COR-L47 (cell line): Measurements from ENCODE around the gene ATP13A2.

Source experiments
- DNase-seq: peaks from one replicate; lab custom pipeline; 2025; lab: John Stamatoyannopoulos, UW

Gene ATP13A2

DNA sequence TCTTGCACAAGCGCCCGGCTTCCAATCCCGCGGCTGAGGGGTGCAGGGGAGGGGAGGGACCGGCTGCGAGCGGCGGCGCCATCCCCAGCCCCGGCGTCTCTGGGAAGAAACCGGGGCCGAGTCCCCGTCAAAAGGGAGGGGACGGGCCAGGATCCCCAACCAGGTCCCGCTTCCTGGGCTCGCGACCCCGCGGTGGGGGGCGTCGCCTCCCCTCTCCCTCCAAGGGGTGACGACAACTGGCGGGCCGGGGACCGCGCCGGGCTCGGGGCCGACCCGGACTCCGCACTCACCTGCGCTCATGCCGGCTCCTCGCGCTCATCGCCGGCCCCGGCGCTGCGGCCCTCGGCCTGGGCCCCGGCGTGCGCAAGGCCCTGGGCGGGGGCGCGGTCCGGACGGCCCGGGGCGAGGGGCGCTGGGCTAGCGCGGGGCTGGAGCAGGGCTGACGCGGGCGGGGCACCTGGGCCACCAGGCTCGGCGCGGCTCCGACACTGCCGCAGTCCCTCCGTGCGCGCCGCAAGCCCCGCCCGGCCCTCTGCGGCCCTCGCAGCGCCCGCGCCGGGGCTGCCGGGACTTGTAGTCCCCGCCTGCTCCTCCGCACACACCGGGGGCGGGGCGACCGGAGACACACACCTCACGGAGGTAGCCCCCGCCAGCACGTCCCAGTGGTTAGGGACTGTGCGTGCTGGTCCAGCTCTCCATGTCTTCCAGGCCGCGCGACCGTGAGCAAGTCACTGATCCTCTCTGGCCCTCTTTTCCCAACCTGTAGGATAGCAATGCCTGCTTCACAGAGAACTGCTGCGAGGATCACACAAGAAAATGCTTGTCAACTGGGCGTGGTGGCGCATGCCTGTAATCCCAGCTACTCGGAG, at the start of gene ATP13A2:
Gene ATP13A2, minus strand, starts transcription at position 490 of the 869 bp plus-strand sequence. Its CDS starts 190 bp downstream, at position 300.
- peak; percentile 81 for DNase-seq

- DNase-seq: no peak
Observed at GRCh38 chr1:17061486-17061885, 49.8 kb upstream of the ATP13A2 start.

- DNase-seq: no peak
Observed at GRCh38 chr1:17060306-17060749, 48.6 kb upstream of the ATP13A2 start.

- DNase-seq: peak; percentile 61
Observed at GRCh38 chr1:17059391-17060305, 47.9 kb upstream of the ATP13A2 start.

GRCh38 chr1:17056551-17056950, 44.8 kb upstream of the ATP13A2 start:
- DNase-seq: no peak

- no peak for DNase-seq
Observed at GRCh38 chr1:17055801-17056200, 44.1 kb upstream of the ATP13A2 start.

DNA sequence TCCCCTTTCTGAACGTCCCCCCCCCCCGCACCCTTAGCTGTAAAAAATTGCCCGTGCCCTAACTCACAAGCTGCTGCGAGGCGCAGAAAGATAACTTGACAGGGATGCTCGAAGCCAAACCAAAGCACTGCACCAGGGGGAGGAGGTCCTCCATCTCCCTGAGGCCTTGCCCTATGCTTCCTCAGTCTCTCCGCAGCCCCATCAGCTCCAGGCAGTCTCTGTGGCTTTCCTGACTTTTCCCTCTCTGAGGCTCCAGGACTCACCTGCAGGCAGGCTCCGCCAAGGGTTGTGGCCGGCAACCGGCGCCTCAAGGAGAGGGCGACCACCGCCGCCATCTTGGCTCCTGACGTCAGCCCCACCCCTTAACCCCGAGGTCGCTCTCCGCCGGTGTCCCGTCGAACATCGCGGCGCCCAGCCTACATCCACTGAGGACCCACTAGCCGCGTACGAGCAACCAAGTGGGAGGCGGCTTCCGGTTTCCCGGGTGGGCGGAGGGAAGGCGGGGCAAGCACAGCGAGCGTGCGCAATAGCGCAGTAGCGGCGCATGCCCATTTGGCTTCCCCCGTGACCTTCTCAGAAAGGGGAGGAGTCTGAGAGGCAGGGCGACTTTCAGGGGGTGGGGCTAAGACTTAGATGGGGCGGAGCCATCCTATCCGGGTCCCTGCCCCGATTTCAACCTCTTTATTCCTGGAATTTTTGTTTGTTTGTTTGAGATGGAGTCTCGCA, 42.1 kb upstream of the ATP13A2 start, which contains the start of gene SDHB:
Gene SDHB, minus strand, starts transcription at position 348 of the 726 bp plus-strand sequence. Its CDS starts 13 bp downstream, at position 335.
- DNase-seq: peak; percentile 97

- DNase-seq: no peak
Observed at GRCh38 chr1:17053086-17053684, 41.5 kb upstream of the ATP13A2 start.

DNA sequence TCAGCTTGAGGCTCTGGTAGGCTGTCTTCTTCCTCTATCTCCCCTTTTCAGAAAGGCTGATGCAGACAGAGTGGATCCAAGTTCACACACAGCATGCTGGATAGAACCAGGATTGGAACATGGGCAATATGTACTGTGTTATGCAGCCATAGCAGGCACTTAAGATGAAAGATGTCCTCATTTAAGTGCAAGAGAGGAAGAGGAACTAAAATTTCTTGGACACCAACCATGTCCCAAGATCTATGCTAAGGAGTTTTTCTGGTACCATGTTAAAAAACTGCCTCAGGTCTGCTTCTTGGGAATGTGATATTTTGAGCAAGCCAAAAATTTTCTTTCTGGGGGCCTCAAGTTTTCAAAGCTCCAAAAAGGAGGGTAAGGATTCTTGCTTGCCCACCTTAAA, 40.9 kb upstream of the ATP13A2 start:
- DNase-seq: no peak

DNA sequence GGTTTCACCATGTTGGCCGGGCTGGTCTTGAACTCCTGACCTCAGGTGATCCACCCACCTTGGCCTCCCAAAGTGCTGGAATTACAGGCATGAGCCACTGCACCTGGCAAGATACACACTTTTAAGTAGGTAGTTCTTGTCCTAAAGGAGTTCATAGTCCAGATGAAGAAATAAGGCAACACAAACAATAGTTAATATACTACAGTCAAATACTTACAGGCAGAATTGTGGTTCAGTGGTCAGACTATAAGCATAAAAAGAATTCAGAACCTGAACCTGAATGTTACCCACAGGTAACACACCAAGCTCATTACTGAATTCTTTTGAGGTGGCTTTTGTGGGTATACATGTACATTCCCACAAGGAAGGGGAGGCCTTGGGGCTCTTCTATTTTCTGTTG, 40.3 kb upstream of the ATP13A2 start:
- DNase-seq: no peak

- no peak for DNase-seq
Observed at GRCh38 chr1:17047924-17048323, 36.2 kb upstream of the ATP13A2 start.

- no peak for DNase-seq
Observed at GRCh38 chr1:17046334-17046657, 34.6 kb upstream of the ATP13A2 start.

DNA sequence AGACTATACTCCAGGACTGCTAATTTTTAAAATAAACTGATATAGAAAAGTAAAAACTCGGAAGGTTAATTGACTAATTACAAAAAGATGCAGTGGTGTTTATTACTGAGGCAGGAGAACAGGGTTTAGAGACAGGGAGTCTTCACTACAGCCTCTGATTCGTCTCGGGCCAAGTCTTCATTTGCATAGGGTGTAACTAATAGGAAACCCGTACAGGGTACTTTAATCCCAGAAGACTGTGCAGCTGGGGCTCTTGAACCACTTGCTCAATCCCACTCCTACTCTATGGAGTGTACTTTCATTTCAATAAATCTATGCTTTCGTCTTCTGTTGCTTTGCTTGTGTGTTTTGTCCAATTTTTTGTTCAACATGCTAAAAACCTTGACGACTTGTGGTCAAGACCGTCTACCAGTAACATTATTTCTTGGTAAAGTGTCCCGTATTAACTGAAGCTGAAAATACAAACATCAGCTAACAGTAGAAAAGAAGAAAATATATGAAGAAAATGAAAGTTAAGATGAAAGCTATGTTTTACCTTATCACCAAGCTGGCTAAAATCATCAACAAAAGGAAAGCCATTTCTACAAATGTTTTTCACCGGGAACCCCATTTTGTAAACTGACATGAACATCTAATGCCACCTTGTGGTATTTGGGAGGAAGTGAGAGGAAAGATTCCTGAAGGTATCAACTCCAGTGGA, 34.1 kb upstream of the ATP13A2 start:
- peak; percentile 63 for DNase-seq

DNA sequence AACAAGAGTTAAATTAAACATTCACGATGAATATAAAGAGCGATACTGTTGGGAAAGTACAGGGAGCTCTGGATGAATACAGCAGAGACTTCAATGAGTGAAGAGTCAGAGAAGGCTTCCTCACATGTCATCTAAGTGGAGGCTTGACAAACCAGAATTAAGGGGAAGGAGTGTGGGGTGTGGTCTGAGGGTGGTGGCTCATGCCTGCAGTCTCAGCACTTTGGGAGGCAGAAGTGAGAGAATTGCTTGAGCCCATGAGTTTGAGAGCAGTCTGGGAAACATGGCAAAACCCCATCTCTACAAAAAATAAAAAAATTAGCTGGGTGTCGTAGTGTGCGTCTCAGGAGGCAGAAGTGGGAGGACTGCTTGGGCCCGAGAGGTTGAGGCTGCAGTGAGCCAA, 33.4 kb upstream of the ATP13A2 start:
- no peak for DNase-seq

DNA sequence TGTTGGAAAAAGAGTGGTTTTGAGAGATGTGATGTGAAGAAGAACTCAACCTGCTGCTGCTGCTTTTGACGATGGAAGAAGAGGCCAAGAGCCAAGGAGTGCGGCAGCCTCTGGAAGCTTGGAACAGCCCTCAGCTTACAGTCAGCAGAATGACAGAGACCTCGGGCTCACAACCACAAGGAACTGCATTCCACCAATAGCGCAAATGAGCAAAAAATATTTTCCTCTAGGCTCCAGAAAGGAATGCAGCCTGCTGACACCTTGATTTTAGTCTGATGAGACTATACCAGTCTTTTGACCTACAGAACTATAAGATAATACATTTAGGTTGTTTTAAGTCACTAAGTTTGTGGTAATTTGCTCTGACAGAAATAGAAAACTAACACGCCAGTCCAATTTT, 31.9 kb upstream of the ATP13A2 start:
- no peak for DNase-seq

DNA sequence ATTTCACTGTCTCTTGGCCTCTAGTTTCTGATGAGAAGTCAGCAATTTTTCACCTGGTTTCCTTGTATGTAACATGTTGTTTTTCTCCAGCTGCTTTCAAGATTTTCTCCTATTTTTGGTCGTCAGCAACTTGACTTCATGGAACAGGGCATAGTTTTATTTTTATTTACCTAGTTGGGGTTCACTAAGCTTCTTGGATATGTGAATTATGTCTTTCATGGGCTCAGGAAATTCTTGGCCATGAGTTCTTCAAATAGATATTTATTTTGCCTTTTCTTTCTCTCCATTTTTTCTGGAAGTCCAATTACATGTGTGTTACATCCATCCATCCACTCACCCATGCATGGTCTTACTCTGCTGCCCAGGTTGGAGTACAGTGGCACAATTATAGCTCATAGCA, 28.4 kb upstream of the ATP13A2 start:
- no peak for DNase-seq

DNA sequence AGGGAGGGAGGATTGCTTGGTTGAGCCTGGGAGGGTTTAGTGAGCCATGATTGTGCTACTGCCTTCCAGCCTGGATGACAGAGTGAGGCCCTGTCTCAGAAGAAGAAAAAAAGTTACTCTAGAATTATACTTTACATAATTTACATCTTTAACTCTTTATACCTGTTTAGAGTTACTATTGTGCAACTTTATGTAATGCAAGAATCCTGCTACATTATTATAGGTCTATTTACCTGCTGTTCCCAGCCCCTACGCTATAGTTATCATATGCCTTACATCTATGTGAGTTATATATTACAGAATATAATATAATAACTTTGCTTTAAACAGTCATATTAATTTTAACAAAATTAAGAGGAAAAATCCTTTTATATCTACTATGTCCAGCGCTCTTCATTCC, 27.8 kb upstream of the ATP13A2 start:
- no peak for DNase-seq

- no peak for DNase-seq
Observed at GRCh38 chr1:17033481-17033880, 21.8 kb upstream of the ATP13A2 start.

- no peak for DNase-seq
Observed at GRCh38 chr1:17032741-17033140, 21.0 kb upstream of the ATP13A2 start.

DNA sequence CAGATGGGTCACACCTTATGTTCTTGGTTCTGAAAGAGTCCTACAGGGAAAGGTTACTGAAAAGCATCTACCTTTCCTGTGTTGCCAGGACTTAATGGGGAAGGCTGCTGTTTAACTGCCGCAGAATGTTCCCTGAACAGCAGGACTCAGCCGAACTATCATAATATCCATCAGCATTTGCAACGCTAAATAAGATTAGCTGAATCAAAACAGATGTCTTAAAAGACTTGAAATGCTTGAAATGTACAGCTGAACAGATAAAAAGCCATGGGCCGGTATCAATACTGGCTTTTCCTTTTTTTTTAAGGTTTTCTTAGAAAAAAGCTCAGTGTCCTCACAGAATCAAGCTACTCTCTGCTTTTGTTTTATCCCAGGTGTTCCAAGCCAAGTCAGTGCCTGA, 19.7 kb upstream of the ATP13A2 start:
- no peak for DNase-seq

GRCh38 chr1:17030206-17030605, 18.5 kb upstream of the ATP13A2 start:
- DNase-seq: no peak
